H1 (cell line): ENCODE data around the gene NFIC. TPM values are rescaled to one million over a fixed set of nuclear protein-coding genes. Genes with fewer than 3 reads are reported as not detected.

Source experiments
- CTCF ChIA-PET: fragments of 300-600 bp; sonication (Branson Sonifier 250); formaldehyde crosslinking; loops from one replicate; lab custom pipeline; 2021; ENCODE audit not compliant: partially characterized antibody; lab: Charles Lee
- POLR2A ChIA-PET: fragments of 300-600 bp; sonication (Branson Sonifier 250); formaldehyde crosslinking; loops from one replicate; lab custom pipeline; 2021; ENCODE audit warnings: inconsistent platforms; ENCODE audit not compliant: partially characterized antibody; lab: Charles Lee
- DNase-seq, 2 experiments: peaks; one replicate each; pipeline versions ENCODE4 v3.0.0 to v3.0.0-alpha.2; 2010 to 2022; ENCODE audit warnings: low spot score in 2 of 2, low read depth in 1 of 2, mixed read lengths in 1 of 2
- FAIRE-seq: peaks from 2 replicates; lab custom pipeline; 2011; peaks lifted over from hg19 to GRCh38; lab: Jason Lieb, UNC
- H2AFZ ChIP-seq: 2 replicates; pipeline ENCODE4 v1.8.1; 2012; ENCODE audit warnings: low read length, inconsistent platforms
- H2AK5ac ChIP-seq: 2 replicates; pipeline ENCODE4 v1.6.1; 2013; ENCODE audit warnings: low read depth, low read length
- H2BK120ac ChIP-seq: replicated peaks from 2 replicates; pipeline ENCODE3; 2013; ENCODE audit warnings: low read depth, low read length, inconsistent platforms
- H2BK12ac ChIP-seq: 2 replicates; pipeline ENCODE4 v1.6.1; 2013; ENCODE audit warnings: low read depth, low read length
- H2BK15ac ChIP-seq: 2 replicates; pipeline ENCODE4 v1.6.1; 2013; ENCODE audit warnings: low read length
- H2BK20ac ChIP-seq: 2 replicates; pipeline ENCODE4 v1.6.1; 2013; ENCODE audit warnings: low read length
- H2BK5ac ChIP-seq: 2 replicates; pipeline ENCODE4 v1.6.1; 2013; ENCODE audit warnings: low read depth, low read length
- H3K14ac ChIP-seq: 2 replicates; pipeline ENCODE4 v1.6.1; 2013; ENCODE audit warnings: inconsistent platforms; ENCODE audit not compliant: insufficient read length
- H3K18ac ChIP-seq: 2 replicates; pipeline ENCODE4 v1.6.1; 2013; ENCODE audit warnings: low read length; ENCODE audit errors: extremely low read depth
- H3K23ac ChIP-seq: 2 replicates; pipeline ENCODE4 v1.6.1; 2013; ENCODE audit warnings: inconsistent platforms; ENCODE audit not compliant: insufficient read length
- H3K23me2 ChIP-seq: 2 replicates; pipeline ENCODE4 v1.6.1; 2013; ENCODE audit warnings: low read depth, low read length
- H3K27ac ChIP-seq: 2 replicates; pipeline ENCODE4 v1.6.1; 2011; ENCODE audit warnings: low read depth, low read length, inconsistent platforms
- H3K27me3 ChIP-seq, 4 experiments: replicated peaks in 1 of 4; 1 replicate in 1 of 4; 2 replicates in 3 of 4; pipeline versions ENCODE4 v1.6.1 to v1.8.1; 2011 to 2013; ENCODE audit warnings: low read length in 3 of 4, mild to moderate bottlenecking in 3 of 4, inconsistent platforms in 2 of 4, mixed read lengths in 2 of 4, moderate library complexity in 1 of 4; ENCODE audit not compliant: control insufficient read depth in 3 of 4, insufficient read depth in 3 of 4; ENCODE audit errors: extremely low read depth in 1 of 4
- H3K36me3 ChIP-seq, 4 experiments: 2 replicates each; pipeline versions ENCODE4 v1.6.1 to v1.8.1; 2011 to 2013; ENCODE audit warnings: mild to moderate bottlenecking in 4 of 4, low read length in 3 of 4, moderate library complexity in 2 of 4, control low read depth in 1 of 4, inconsistent platforms in 1 of 4; ENCODE audit not compliant: insufficient read depth in 4 of 4, control insufficient read depth in 2 of 4
- H3K4ac ChIP-seq: replicated peaks from 2 replicates; pipeline ENCODE3; 2013; ENCODE audit warnings: low read length, low read depth, mixed read lengths, inconsistent platforms; ENCODE audit not compliant: insufficient read length
- H3K4me1 ChIP-seq, 4 experiments: replicated peaks in 1 of 4; 1 replicate in 1 of 4; 2 replicates in 3 of 4; pipeline versions ENCODE4 v1.6.1 to v1.8.1; 2011 to 2013; ENCODE audit warnings: low read length in 3 of 4, inconsistent platforms in 2 of 4, mixed read lengths in 1 of 4; ENCODE audit not compliant: insufficient read depth in 4 of 4, control insufficient read depth in 3 of 4
- H3K4me2 ChIP-seq, 2 experiments: 2 replicates each; pipeline versions ENCODE4 v1.6.1 to v1.8.1; 2011 to 2013; ENCODE audit warnings: low read depth in 2 of 2, low read length in 2 of 2, control low read depth in 1 of 2, inconsistent platforms in 1 of 2, mild to moderate bottlenecking in 1 of 2; ENCODE audit not compliant: insufficient read depth in 1 of 2
- H3K4me3 ChIP-seq, 4 experiments: fragments of 200-600, 300-600 bp in 1 of 4; sonication (generic), shearing (Covaris generic), sonication (Bioruptor Twin) in 1 of 4; 2 replicates each; pipeline versions ENCODE4 v1.5.1 to v1.8.1; 2011 to 2016; ENCODE audit warnings: low read length in 4 of 4, low read depth in 3 of 4, control low read depth in 2 of 4, inconsistent platforms in 2 of 4, mild to moderate bottlenecking in 2 of 4, mixed read lengths in 1 of 4, moderate library complexity in 1 of 4; ENCODE audit not compliant: insufficient read depth in 2 of 4; ENCODE audit errors: extremely low read depth in 1 of 4
- H3K56ac ChIP-seq: replicated peaks from 2 replicates; pipeline ENCODE3; 2013; ENCODE audit warnings: low read depth, mild to moderate bottlenecking, mixed read lengths, low read length, inconsistent platforms; ENCODE audit not compliant: insufficient read length
- H3K79me1 ChIP-seq: 2 replicates; pipeline ENCODE4 v1.6.1; 2013; ENCODE audit warnings: low read depth, low read length, control low read depth
- H3K79me2 ChIP-seq, 2 experiments: 2 replicates each; pipeline versions ENCODE4 v1.6.1 to v1.8.1; 2012 to 2013; ENCODE audit warnings: low read length in 2 of 2, mild to moderate bottlenecking in 2 of 2, inconsistent platforms in 1 of 2; ENCODE audit not compliant: insufficient read depth in 2 of 2, control insufficient read depth in 1 of 2
- H3K9ac ChIP-seq, 4 experiments: replicated peaks in 1 of 4; 1 replicate in 1 of 4; 2 replicates in 3 of 4; pipeline versions ENCODE4 v1.6.1 to v1.8.1; 2011 to 2013; ENCODE audit warnings: low read depth in 3 of 4, low read length in 3 of 4, control low read depth in 2 of 4, mild to moderate bottlenecking in 2 of 4, moderate library complexity in 2 of 4, inconsistent platforms in 1 of 4; ENCODE audit errors: extremely low read depth in 1 of 4
- H3K9me3 ChIP-seq, 2 experiments: 2 replicates each; pipeline versions ENCODE4 v1.6.1 to v1.8.1; 2012 to 2013; ENCODE audit warnings: mild to moderate bottlenecking in 2 of 2, moderate library complexity in 2 of 2, control low read depth in 1 of 2, inconsistent platforms in 1 of 2, low read depth in 1 of 2, low read length in 1 of 2, mixed read lengths in 1 of 2; ENCODE audit not compliant: insufficient read depth in 2 of 2
- H4K20me1 ChIP-seq, 2 experiments: replicated peaks in 1 of 2; 2 replicates each; pipeline versions ENCODE3 to v1.8.1; 2011 to 2013; ENCODE audit warnings: inconsistent platforms in 2 of 2, low read length in 2 of 2, mild to moderate bottlenecking in 1 of 2; ENCODE audit not compliant: insufficient read depth in 2 of 2, control insufficient read depth in 1 of 2
- H4K5ac ChIP-seq: 2 replicates; pipeline ENCODE4 v1.6.1; 2013; ENCODE audit warnings: low read length, low read depth, mixed read lengths, inconsistent platforms; ENCODE audit not compliant: insufficient read length
- H4K8ac ChIP-seq: 2 replicates; pipeline ENCODE4 v1.8.0; 2013; ENCODE audit warnings: mild to moderate bottlenecking, moderate library complexity, low read length, inconsistent platforms; ENCODE audit not compliant: insufficient read depth; ENCODE audit errors: extremely low read depth
- H4K91ac ChIP-seq: replicated peaks from 2 replicates; pipeline ENCODE3; 2013; ENCODE audit warnings: low read length, mixed read lengths, inconsistent platforms; ENCODE audit not compliant: insufficient read length
- CEBPB ChIP-seq: IDR thresholded peaks from 2 replicates; pipeline ENCODE4 v1.6.1; 2012; ENCODE audit warnings: low read depth, low read length
- WGBS, 2 experiments: shearing (Covaris generic) in 1 of 2; methylation state at CpG; one replicate each; pipeline versions ENCODE4 v1.1.6 to v1.1.7; 2013 to 2015; ENCODE audit warnings: low lambda C conversion rate in 2 of 2, mixed read lengths in 2 of 2, inconsistent platforms in 1 of 2, low coverage in 1 of 2, missing lambda C conversion rate in 1 of 2; ENCODE audit not compliant: insufficient replicate concordance in 2 of 2, insufficient coverage in 1 of 2, insufficient read length in 1 of 2; ENCODE audit errors: extremely low coverage in 1 of 2, missing lambda C conversion rate in 1 of 2; 5-methylcytosine and 5-hydroxymethylcytosine counted together
- polyA plus RNA-seq, 7 experiments: library from polyadenylated mRNA; depleted of rRNA in 3 of 7; stranded (reverse) in 5 of 7; unstranded in 2 of 7; fragments of >200 nt in 5 of 7; fragments of 200-250 nt in 2 of 7; gene quantifications; 1 replicate in 5 of 7; 2 replicates in 1 of 7; 4 replicates in 1 of 7; pipeline versions ENCODE4 v1.2.1 to v1.2.3, GENCODE V29; 2011 to 2013; ENCODE audit warnings: missing spikeins in 2 of 7, mixed read lengths in 2 of 7
- total RNA-seq: library from RNA; stranded (reverse); fragmentation: NEBNext Ultra II Directional; extraction: Animal tissue kit (Norgen Biotek cat#: 25700); gene quantifications from 2 replicates; pipeline ENCODE4 v1.2.1, GENCODE V29; 2021

NFIC gene
- total and polyA plus RNA-seq, 2 of the 8 experiments (the other 6 are each of a cell fraction or from before 2014, with no cell fraction given), result 0.56 to 3.2 TPM

DNA sequence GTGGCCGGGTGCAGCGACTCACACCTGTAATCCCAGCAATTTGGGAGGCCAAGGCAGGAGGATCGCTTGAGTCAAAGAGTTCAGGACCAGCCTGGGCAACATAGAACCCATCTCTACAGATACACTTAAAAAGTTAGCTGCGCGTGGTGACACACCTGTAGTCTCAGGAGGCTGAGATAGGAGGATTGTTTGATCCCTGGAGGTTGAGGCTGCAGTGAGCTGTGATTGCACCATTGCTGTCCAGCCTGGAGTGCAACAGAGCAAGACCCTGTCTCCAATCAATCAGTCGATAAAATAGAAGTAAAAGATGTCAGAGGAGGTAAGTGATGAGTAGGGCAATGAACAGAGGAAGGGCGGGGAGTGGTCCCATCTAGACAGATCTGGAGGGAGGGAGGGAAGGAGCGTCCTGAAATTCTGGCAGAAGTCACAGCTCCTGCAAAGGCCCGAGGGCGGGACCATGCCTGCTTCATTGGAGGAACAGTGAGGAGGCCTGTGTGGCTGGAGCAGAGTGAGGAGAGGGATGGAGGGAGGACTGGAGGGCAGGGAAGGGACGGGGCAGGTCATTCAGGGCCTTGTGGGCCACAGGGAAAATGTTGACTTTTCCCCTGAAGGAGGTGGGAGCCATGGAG, 104.2 kb downstream of the NFIC start:
- no peak overlapping the region for H3K4ac ChIP-seq
- H2BK120ac ChIP-seq, result no peak overlapping the region
- H3K9ac ChIP-seq, result no peak overlapping the region
- H3K79me2 ChIP-seq, result no peaks in the 10 kb centered on the region
- no peak for DNase-seq
- POLR2A ChIA-PET, result interaction anchor here (0.9 to 1.2 kb wide), 3 partner anchors 9 to 30 kb away, joined by 3 to 7 read pairs (median 3); partner anchors contain the start of genes DOHH and SMIM24
- WGBS, 2 experiments, result 70% methylated on average over 10 of the region's 11 CpGs; no CpG with 5 or more reads in 1 of the 2 experiments
- no peak overlapping the region for H2AK5ac ChIP-seq
- no peaks in the 10 kb centered on the region for H3K79me1 ChIP-seq
- peaks cover 0 to 25% (median 16%) of the 10 kb centered on the region in 4 experiments; a peak in 6 of 7 replicates for H3K27me3 ChIP-seq
- no peak for FAIRE-seq
- no peaks in the 10 kb centered on the region for H3K36me3 ChIP-seq
- peaks cover 0 to 2% (median 0%) of the 10 kb centered on the region in 4 experiments; a peak in 2 of 7 replicates for H3K4me1 ChIP-seq
- peak overlapping the region; percentile 57; the same call in 1 of the 2 replicates for H4K8ac ChIP-seq
- H2BK5ac ChIP-seq, result no peak overlapping the region
- H2BK15ac ChIP-seq, result no peak overlapping the region
- H3K23me2 ChIP-seq, result peaks cover 6% of the 10 kb centered on the region; the same call in 1 of the 2 replicates
- no peak overlapping the region for H3K18ac ChIP-seq
- no peak overlapping the region for H3K4me3 ChIP-seq
- H3K14ac ChIP-seq, result no peak overlapping the region
- H4K20me1 ChIP-seq, result peaks cover 0 to 4% of the 10 kb centered on the region in 2 experiments
- peaks cover 6 to 10% of the 10 kb centered on the region in 2 experiments; a peak in 3 of 4 replicates for H3K9me3 ChIP-seq
- H3K56ac ChIP-seq, result no peak overlapping the region
- H3K23ac ChIP-seq, result no peak overlapping the region
- no peak for TF ChIP-seq CEBPB
- TF ChIP-seq, all 59 proteins: peak for 0
- CTCF ChIA-PET, result interaction anchor here (0.7 to 6.8 kb wide), 24 partner anchors 11 to 166 kb away, joined by 3 to 97 read pairs (median 5); partner anchors contain the start of genes SMIM24 and SMIM44
- Histone ChIP-seq H3K27ac (no peak overlapping the region), H2AFZ (no peak overlapping the region), H3K4me2 (no peak overlapping the region), H4K5ac (no peak overlapping the region), H2BK20ac (no peak overlapping the region), H4K91ac (no peak overlapping the region), H2BK12ac (no peak overlapping the region)
